ENCODE data around the gene EDEM2. TPM values are rescaled to one million over a fixed set of nuclear protein-coding genes. Genes with fewer than 3 reads are reported as not detected.
"Not testable (repeated sequence)": the region's sequence is repeated elsewhere in the genome, so short reads cannot be mapped to it uniquely, and the experiment has no call there.

Gene EDEM2
- 26.8 and 36.8 TPM in 2 replicates for total RNA-seq (2014; rRNA removed; shearing (Covaris generic))

- peak; percentile 94 for DNase-seq
- Histone ChIP-seq H3K4me3 (ENCODE audit: insufficient read depth, low read depth, low read length) (peak within 1 kb of the TSS; percentile 80), H3K27me3 (ENCODE audit: control insufficient read depth, insufficient read depth, low read length) (no peaks in the 10 kb centered on the region), H3K36me3 (replicated peaks; ENCODE audit: control insufficient read depth, insufficient read depth, low read length) (peaks cover 2% of the 10 kb centered on the region)
Measured at GRCh38 chr20:35146920-35147574, at the start of gene EDEM2. Gene EDEM2, minus strand, starts transcription at chr20:35147336. Its CDS starts 78 bp downstream, at chr20:35147258.

- H3K4me3 ChIP-seq (ENCODE audit: insufficient read depth, low read depth, low read length) = no peak overlapping the region
- H3K27me3 ChIP-seq (ENCODE audit: control insufficient read depth, insufficient read depth, low read length) = no peaks in the 10 kb centered on the region
- no peaks in the 10 kb centered on the region for H3K36me3 ChIP-seq (replicated peaks; ENCODE audit: control insufficient read depth, insufficient read depth, low read length)
- DNase-seq = no peak
Measured at GRCh38 chr20:35196313-35196712, 49.2 kb upstream of the EDEM2 start.

GRCh38 chr20:35193031-35193791, 46.1 kb upstream of the EDEM2 start:
- not testable (repeated sequence) for H3K27me3 ChIP-seq (ENCODE audit: control insufficient read depth, insufficient read depth, low read length); H3K4me3 ChIP-seq (ENCODE audit: insufficient read depth, low read depth, low read length); DNase-seq; H3K36me3 ChIP-seq (replicated peaks; ENCODE audit: control insufficient read depth, insufficient read depth, low read length)

- Histone ChIP-seq H3K27me3 (ENCODE audit: control insufficient read depth, insufficient read depth, low read length) (no peaks in the 10 kb centered on the region), H3K4me3 (ENCODE audit: insufficient read depth, low read depth, low read length) (no peak overlapping the region), H3K36me3 (replicated peaks; ENCODE audit: control insufficient read depth, insufficient read depth, low read length) (no peaks in the 10 kb centered on the region)
- no peak for DNase-seq
Measured at GRCh38 chr20:35192118-35192872, 45.2 kb upstream of the EDEM2 start.

- Histone ChIP-seq H3K4me3 (ENCODE audit: insufficient read depth, low read depth, low read length) (no peak overlapping the region), H3K36me3 (replicated peaks; ENCODE audit: control insufficient read depth, insufficient read depth, low read length) (no peaks in the 10 kb centered on the region), H3K27me3 (ENCODE audit: control insufficient read depth, insufficient read depth, low read length) (no peaks in the 10 kb centered on the region)
- no peak for DNase-seq
Measured at GRCh38 chr20:35191419-35192117, 44.4 kb upstream of the EDEM2 start.

GRCh38 chr20:35190556-35190955, 43.4 kb upstream of the EDEM2 start:
- Histone ChIP-seq H3K27me3 (ENCODE audit: control insufficient read depth, insufficient read depth, low read length) (no peaks in the 10 kb centered on the region), H3K4me3 (ENCODE audit: insufficient read depth, low read depth, low read length) (no peak overlapping the region), H3K36me3 (replicated peaks; ENCODE audit: control insufficient read depth, insufficient read depth, low read length) (no peaks in the 10 kb centered on the region)
- DNase-seq = no peak

GRCh38 chr20:35189223-35189622, 42.1 kb upstream of the EDEM2 start:
- not testable (repeated sequence) for H3K4me3 ChIP-seq (ENCODE audit: insufficient read depth, low read depth, low read length); H3K27me3 ChIP-seq (ENCODE audit: control insufficient read depth, insufficient read depth, low read length); H3K36me3 ChIP-seq (replicated peaks; ENCODE audit: control insufficient read depth, insufficient read depth, low read length); DNase-seq

- H3K36me3 ChIP-seq (replicated peaks; ENCODE audit: control insufficient read depth, insufficient read depth, low read length) = no peaks in the 10 kb centered on the region
- no peak overlapping the region for H3K4me3 ChIP-seq (ENCODE audit: insufficient read depth, low read depth, low read length)
- no peaks in the 10 kb centered on the region for H3K27me3 ChIP-seq (ENCODE audit: control insufficient read depth, insufficient read depth, low read length)
- DNase-seq = no peak
Measured at GRCh38 chr20:35187584-35188190, 40.6 kb upstream of the EDEM2 start.

GRCh38 chr20:35186691-35187289, 39.7 kb upstream of the EDEM2 start:
- H3K36me3 ChIP-seq (replicated peaks; ENCODE audit: control insufficient read depth, insufficient read depth, low read length); DNase-seq; H3K27me3 ChIP-seq (ENCODE audit: control insufficient read depth, insufficient read depth, low read length); H3K4me3 ChIP-seq (ENCODE audit: insufficient read depth, low read depth, low read length): not testable (repeated sequence)

- H3K36me3 ChIP-seq (replicated peaks; ENCODE audit: control insufficient read depth, insufficient read depth, low read length) = peaks cover 1% of the 10 kb centered on the region
- H3K27me3 ChIP-seq (ENCODE audit: control insufficient read depth, insufficient read depth, low read length) = no peaks in the 10 kb centered on the region
- no peak for DNase-seq
- no peak overlapping the region for H3K4me3 ChIP-seq (ENCODE audit: insufficient read depth, low read depth, low read length)
Measured at GRCh38 chr20:35181731-35182130, 34.6 kb upstream of the EDEM2 start.

GRCh38 chr20:35180266-35180665, 33.1 kb upstream of the EDEM2 start:
- Histone ChIP-seq H3K4me3 (ENCODE audit: insufficient read depth, low read depth, low read length) (no peak overlapping the region), H3K36me3 (replicated peaks; ENCODE audit: control insufficient read depth, insufficient read depth, low read length) (peaks cover 3% of the 10 kb centered on the region), H3K27me3 (ENCODE audit: control insufficient read depth, insufficient read depth, low read length) (no peaks in the 10 kb centered on the region)
- DNase-seq = no peak

- no peak for DNase-seq
- no peak overlapping the region for H3K4me3 ChIP-seq (ENCODE audit: insufficient read depth, low read depth, low read length)
- H3K27me3 ChIP-seq (ENCODE audit: control insufficient read depth, insufficient read depth, low read length) = no peaks in the 10 kb centered on the region
- H3K36me3 ChIP-seq (replicated peaks; ENCODE audit: control insufficient read depth, insufficient read depth, low read length) = peaks cover 3% of the 10 kb centered on the region
Measured at GRCh38 chr20:35179292-35180212, 32.4 kb upstream of the EDEM2 start.

- no peak for DNase-seq
- Histone ChIP-seq H3K4me3 (ENCODE audit: insufficient read depth, low read depth, low read length) (no peak overlapping the region), H3K27me3 (ENCODE audit: control insufficient read depth, insufficient read depth, low read length) (no peaks in the 10 kb centered on the region), H3K36me3 (replicated peaks; ENCODE audit: control insufficient read depth, insufficient read depth, low read length) (peaks cover 3% of the 10 kb centered on the region)
Measured at GRCh38 chr20:35176132-35176531, 29.0 kb upstream of the EDEM2 start.

Data from H7 (cell line).